GM18951 (cell line): Measurements from ENCODE around the gene CDC37L1.

Experiments used
- POLR2A ChIP-seq: IDR thresholded peaks from 4 replicates; pipeline ENCODE4 v1.6.1; 2011; ENCODE audit warnings: mild to moderate bottlenecking; ENCODE audit not compliant: insufficient read length, insufficient read depth; ENCODE audit errors: extremely low read depth
- in situ Hi-C: fragments of 300-500 bp; cut with MboI; formaldehyde crosslinking; loops from one replicate; pipeline ENCODE4 v1.12.0; 2022; ENCODE audit warnings: low sequenced_read_pairs, mixed read lengths, inconsistent platforms; ENCODE audit not compliant: unreplicated experiment

The CDC37L1 gene

DNA sequence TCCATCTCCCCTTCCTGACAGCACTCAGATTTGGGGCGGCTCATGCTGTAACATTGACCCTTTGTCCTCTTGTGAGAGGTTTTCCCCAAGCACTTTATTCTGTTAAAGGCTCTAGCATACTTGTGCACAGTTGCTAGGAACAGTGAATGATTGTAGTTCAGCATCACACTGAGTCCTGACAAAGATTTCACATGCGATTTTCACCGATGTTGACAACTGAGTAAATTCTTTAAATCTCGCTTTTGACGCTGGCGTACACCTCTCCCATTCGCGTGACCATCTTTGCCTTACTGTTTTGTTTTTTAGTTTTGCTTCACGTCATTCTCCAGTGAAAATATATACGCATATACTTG, 780 bp downstream of the CDC37L1 start:
- in situ Hi-C loops = no loop called here
- no peak for TF ChIP-seq POLR2A

DNA sequence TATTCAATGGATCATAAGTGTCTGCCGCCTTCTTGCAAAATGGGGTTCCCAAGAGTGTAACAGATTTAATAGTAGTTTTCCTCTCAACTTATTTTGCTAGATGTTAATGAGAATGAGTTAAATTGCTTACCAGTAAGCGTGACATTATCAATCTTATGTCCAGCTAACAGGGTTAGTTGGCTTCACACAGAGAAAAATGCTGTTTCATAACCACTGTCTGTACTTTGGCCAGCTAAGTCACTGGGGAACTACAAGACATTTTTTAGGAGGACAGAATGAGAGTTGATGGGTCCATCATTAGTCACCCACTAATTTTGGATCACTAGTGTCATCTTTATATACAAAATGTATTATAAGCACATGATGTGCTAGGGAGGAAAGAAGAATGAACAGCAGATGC, 1.4 kb downstream of the CDC37L1 start:
- no peak for TF ChIP-seq POLR2A
- in situ Hi-C loops = no loop called here

DNA sequence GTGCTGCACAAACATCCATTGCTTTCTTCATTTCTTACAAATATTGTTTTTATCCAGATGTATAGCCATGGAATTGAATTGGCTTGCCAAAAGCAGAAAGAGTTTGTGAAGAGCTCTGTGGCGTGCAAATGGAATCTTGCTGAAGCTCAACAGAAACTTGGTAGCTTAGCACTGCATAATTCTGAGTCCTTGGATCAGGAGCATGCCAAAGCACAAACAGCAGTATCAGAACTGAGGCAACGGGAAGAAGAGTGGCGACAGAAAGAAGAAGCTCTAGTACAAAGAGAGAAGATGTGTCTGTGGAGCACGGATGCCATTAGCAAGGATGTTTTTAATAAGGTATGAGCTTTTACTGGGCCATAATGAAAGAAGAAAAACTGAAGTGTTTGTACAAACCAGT, 5.5 kb downstream of the CDC37L1 start:
- no peak for TF ChIP-seq POLR2A
- in situ Hi-C loops = no loop called here

DNA sequence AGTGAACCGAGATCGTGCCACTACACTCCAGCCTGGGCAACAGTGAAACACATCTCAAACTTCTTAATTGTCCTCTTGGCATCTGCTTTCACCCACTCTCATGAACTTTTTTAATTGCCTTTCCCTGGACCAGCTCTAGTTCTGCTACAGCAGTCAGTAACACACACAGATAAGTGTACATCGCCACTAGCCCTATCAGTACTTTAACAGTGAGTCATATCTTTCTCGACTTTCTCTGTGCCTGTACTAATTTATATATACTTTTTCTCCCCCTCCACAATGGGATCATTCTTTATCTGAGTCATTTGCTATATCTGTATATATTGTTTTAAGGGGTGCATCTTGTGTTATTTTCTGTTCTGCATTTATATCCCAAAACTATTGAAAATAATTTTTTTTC, 6.7 kb downstream of the CDC37L1 start:
- TF ChIP-seq POLR2A = no peak
- in situ Hi-C loops = no loop called here

DNA sequence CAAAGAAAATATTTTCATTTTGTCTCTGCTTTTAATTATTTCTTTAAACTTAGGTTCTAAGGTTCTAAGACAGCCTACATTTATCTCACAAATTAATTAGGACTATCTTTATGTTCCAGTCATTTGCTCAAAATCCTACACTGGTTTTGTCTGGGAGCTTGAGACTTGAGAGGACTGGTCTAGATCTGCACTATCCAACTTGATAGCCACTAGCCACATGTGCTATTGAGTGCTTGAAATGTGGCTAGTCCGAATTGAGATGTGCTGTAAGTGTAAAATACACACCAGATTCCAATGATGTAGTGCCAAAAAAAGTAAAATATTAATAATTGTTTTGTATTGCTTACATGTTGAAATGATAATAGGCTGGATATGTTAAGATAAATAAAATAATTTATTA, 7.2 kb downstream of the CDC37L1 start:
- in situ Hi-C loops = no loop called here
- no peak for TF ChIP-seq POLR2A

DNA sequence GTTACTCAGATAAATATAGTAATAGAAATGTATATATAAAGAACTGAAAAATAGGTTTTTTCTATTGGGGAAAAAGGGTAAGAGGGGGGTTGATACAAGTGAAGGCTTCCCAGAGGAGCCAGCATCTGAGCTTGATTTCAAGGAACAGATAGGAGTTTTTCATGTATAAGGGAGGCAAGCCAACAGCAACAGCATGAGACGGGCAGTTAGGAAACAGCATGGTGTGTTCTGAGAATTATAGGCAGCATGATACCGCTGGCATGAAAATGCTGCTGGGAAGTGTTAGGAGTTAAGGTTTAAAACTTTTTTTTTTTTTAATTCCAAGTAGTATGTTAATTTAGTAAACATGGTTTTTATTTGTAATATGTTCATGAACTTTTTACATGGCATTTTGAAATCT, 9.7 kb downstream of the CDC37L1 start:
- in situ Hi-C loops = no loop called here
- TF ChIP-seq POLR2A = no peak

DNA sequence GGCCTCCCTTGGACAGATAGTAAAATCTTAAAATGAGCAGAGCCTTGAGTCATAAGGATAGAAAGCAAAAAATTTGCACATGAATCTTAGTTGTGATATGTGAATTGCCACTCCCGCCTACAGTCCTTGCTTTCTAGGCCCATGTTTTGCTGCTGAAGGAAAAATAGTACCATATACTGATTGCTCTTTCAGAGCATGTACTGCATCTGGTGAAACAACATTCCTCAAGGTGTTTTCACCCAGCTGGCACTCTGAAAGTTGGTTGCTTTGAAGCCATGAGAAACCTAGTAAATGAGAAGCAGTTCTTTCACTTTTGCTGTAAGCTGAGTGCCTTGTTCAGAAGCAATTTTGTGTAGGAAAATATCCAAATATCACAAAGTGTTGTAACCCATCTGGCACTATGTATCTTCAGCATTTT, 10.3 kb downstream of the CDC37L1 start:
- in situ Hi-C loops = no loop called here
- TF ChIP-seq POLR2A = no peak

DNA sequence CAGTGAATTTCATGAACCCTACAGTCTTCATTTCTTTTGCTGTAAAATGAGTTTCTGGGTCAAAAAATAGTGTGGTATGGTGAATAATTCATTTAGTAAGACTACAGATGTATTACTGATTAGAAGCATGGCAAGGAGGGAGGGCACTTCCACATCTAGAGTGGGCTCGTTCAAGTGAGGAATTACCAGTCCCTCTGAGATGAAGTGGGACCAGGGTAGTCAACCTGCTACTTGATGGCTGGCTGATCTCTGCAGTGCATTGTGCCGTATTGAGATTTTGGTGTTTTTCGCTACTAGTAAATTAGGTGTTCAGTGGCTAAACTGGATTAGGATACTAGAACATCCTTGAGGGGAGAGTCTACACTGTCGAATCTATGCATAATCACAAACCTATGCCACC, 10.8 kb downstream of the CDC37L1 start:
- no peak for TF ChIP-seq POLR2A
- in situ Hi-C loops = no loop called here

DNA sequence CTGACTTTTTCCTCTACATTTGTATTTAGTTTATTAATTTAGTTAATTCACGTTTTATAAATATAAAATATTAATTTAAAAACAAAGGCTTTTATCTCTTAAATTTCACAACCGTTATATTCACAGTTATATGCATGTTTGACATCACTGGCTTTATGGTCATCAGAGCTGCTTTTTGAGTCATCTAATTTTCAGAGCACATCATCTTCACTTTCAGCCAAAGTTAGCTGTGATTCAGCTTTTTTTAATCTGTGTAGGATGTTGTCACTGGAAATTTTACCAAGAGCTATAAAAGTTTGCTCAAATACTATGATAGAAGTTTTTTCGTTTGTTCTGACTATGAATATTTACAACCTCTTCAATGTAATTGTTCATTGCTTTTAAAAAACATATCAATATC, 12.4 kb downstream of the CDC37L1 start:
- in situ Hi-C loops = no loop called here

DNA sequence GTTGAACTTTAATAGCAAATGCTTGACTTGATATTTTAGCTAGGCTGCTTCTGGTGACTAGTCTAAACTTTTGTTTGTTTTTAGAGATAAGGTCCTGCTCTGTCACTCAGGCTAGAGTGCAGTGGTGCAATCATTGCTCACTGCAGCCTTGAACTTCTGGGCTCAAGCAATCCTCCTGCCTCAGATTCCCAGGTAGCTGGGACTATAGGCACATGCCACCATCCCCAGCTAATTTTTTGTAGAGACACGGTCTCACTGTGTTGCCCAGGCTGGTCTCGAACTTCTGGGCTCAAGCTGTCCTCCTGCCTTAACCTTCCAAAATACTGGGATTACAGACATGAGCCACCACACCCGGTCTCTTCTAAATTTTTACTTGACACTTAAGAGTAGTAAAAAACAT, 20.7 kb downstream of the CDC37L1 start:
- in situ Hi-C loops = no loop called here
- no peak for TF ChIP-seq POLR2A

More for the DNA sequence above, 12.4 kb downstream of the CDC37L1 start:
- no peak for TF ChIP-seq POLR2A

DNA sequence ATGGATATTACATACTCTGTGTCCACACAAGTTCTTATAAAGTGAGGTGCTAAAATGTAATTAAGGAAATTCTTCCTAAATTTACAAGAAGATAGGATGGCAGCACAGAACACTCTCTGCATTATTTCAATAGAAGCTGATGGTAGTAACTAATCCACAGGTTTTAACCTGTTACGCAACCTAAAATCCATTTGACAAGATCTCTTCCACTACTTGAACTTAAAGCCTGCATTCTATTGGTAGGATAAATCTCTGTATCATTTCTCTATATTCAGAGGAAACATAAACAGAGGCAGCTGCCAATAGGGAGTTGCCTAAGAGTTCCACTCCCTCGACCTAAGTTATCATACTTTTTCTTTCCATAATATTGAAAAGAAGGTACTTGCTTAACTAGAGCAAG, 21.6 kb downstream of the CDC37L1 start:
- in situ Hi-C loops = no loop called here
- no peak for TF ChIP-seq POLR2A

DNA sequence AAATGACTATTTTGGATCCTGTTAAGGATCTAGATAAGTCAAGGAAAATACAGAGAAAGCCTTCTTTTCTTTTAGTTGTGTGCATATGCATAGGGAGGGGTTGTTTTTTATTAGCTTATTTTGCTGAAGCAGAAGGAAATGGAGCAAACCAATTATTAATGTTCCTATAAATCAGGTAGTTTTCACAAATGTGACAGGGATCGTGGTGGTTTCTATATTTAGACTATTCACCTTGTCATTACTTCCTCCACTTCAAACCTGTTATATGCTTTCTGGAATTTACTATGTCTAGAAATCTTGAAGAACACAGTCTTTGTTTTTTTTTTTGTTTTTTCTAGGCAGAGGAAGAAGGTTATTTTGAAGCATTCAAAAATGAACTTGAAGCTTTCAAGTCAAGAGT, 22.2 kb downstream of the CDC37L1 start:
- TF ChIP-seq POLR2A = no peak
- in situ Hi-C loops = no loop called here

DNA sequence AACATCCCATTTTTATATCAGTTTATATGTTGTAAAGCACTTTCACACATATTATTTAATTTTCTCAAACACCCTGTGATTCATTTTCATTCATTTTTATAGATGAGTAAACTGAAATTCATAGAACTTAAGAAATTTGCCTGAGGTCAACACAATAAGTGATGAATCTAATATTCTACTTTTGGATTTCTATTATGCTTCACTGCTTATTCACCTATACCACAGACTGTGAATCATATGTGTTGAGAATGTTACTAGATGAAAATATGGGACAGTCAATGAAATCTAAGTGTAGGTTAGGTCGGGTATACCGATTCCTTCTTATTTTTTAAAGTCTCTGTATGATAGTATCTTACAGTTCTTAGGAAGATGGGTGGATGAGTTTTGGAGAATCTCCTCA, 24.8 kb downstream of the CDC37L1 start:
- in situ Hi-C loops = no loop called here
- TF ChIP-seq POLR2A = no peak

DNA sequence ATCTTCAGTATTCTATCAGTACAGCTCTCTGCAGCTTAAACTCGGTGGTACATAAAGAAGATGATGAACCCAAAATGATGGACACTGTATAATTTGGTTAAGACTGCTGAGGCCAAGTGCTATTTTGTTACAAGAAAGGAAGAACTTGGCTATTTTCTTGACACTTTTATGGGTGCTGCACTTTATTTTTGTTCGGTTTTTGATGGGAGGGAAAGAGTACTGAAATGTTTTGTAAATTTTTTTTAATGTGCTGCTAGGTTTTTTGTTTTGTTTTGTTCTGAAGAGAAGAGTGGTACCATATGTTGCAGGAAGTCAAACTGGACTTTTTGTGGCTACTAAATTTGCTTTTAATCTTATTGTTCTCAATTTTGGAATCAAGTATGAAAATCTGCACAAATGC, 26.7 kb downstream of the CDC37L1 start:
- in situ Hi-C loops = no loop called here
- TF ChIP-seq POLR2A = no peak

DNA sequence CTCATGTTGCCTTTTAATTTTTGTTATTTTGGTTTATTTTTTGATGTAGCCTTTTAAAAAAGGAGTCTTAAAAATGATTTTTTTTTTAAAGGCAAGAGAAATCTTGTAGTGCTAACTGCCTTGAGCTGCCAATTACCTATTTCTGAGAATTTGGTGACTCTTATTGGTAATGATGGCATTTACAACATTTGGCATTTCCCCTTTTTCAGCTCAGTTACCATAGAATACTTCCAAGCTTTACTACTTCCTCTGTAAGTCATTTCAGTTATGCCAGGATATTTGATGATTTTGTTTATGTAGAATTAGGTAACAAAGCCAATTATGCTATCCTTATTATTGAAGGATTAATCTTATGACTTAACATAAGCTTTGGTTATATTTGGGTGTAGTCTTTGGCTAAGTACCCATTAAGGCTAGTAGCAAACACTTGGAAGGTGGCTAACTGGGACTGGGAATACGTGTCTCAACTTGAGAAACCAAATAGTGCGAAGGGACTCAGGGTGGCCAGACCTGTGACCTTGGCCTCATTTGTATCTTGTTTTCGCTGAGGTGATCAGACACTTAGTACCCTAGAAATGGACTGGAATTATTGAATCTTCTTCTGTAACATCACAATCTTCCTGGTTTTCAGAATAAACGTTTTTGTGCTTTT, 27.7 kb downstream of the CDC37L1 start:
- in situ Hi-C loops = no loop called here

More for the DNA sequence above, 27.7 kb downstream of the CDC37L1 start:
- TF ChIP-seq POLR2A = no peak
